Heart left ventricle (tissue), 16 donors: ENCODE results near the gene ITPR3. TPM values are rescaled to one million over a fixed set of nuclear protein-coding genes. Genes with fewer than 3 reads are reported as not detected.

Experiments used
- ATAC-seq, 4 donors: fragments of 200-7000 bp; cut with Tn5 transposase; one replicate each; pipeline ENCODE4 v1.9.1; 2020 to 2022; ENCODE audit warnings: moderate library complexity in 4 of 4, mild to moderate bottlenecking in 3 of 4, moderate number of reproducible peaks in 1 of 4
- DNase-seq, 5 donors: peaks; one replicate each; pipeline ENCODE4 v3.0.0-alpha.2; 2020
- H3K27ac ChIP-seq, 12 donors: fragments of 200-600 bp; sonication (generic) in 4 of 12; one replicate each; pipeline versions ENCODE4 v1.5.0 to v1.8.0; 2016 to 2022; ENCODE audit warnings: mild to moderate bottlenecking in 2 of 12
- H3K27me3 ChIP-seq, 9 donors: fragments of 200-600 bp; sonication (generic) in 2 of 9; one replicate each; pipeline versions ENCODE4 v1.5.1 to v1.8.0; 2016 to 2022; ENCODE audit warnings: mild to moderate bottlenecking in 3 of 9
- H3K36me3 ChIP-seq, 9 donors: fragments of 200-600 bp; sonication (generic) in 2 of 9; one replicate each; pipeline versions ENCODE4 v1.5.0 to v1.8.0; 2018 to 2022; ENCODE audit warnings: mild to moderate bottlenecking in 2 of 9
- H3K4me1 ChIP-seq, 12 donors: fragments of 200-600 bp; sonication (generic) in 4 of 12; one replicate each; pipeline versions ENCODE4 v1.5.0 to v1.8.0; 2016 to 2022; ENCODE audit warnings: mild to moderate bottlenecking in 3 of 12
- H3K4me3 ChIP-seq, 12 donors: fragments of 200-600 bp; sonication (generic) in 4 of 12; one replicate each; pipeline versions ENCODE4 v1.5.0 to v1.8.0; 2017 to 2022; ENCODE audit warnings: mild to moderate bottlenecking in 9 of 12, moderate library complexity in 4 of 12
- H3K9me3 ChIP-seq, 12 donors: fragments of 200-600 bp; sonication (generic) in 4 of 12; one replicate each; pipeline versions ENCODE4 v1.5.0 to v1.8.0; 2016 to 2022; ENCODE audit warnings: mild to moderate bottlenecking in 1 of 12
- POLR2A ChIP-seq, 2 donors: fragments of 450-650 bp; IDR thresholded peaks; one replicate each; pipeline ENCODE4 v1.6.1; 2017; ENCODE audit warnings: antibody characterized with exemption in 2 of 2, mild to moderate bottlenecking in 2 of 2, moderate library complexity in 2 of 2
- WGBS, 4 donors: extraction: QIAGEN DNeasy Blood & Tissue Kit in 2 of 4; methylation state at CpG; one replicate each; pipeline versions ENCODE4 v1.1.5 to v1.1.7; 2013 to 2018; 5-methylcytosine and 5-hydroxymethylcytosine counted together
- intact Hi-C, 10 donors: fragments of 100-400 bp; cut with DNase I; formaldehyde crosslinking; loops; one replicate each; pipeline versions ENCODE4 v1.11.1 to v1.14.2; 2022
- long read RNA-seq, 3 donors: library from polyadenylated mRNA; unstranded; transcript quantifications; one replicate each; pipeline ENCODE4 v2.0.0, GENCODE V29; 2020 to 2021
- polyA plus RNA-seq, 2 donors: library from polyadenylated mRNA; stranded (reverse); fragments of 200-250 nt; gene quantifications; one replicate each; pipeline ENCODE4 v1.2.3, GENCODE V29; 2013
- total RNA-seq, 9 donors: library from RNA; depleted of rRNA in 2 of 9; stranded (reverse); fragments of >200 nt in 2 of 9; fragmentation: NEBNext Ultra II Directional in 3 of 9; extraction: Animal tissue kit (Norgen Biotek cat#: 25700) in 3 of 9; gene quantifications; one replicate each; pipeline versions ENCODE4 v1.1.0 to v1.2.4, GENCODE V29; 2016 to 2023
- TF ChIP-seq, protein P1 (sequence below), 12 donors: fragments of 200-600 bp; sonication (generic) in 4 of 12; IDR thresholded peaks; one replicate each; pipeline versions ENCODE4 v1.5.0 to v1.8.0; 2018 to 2022; ENCODE audit warnings: antibody characterized with exemption in 12 of 12, mild to moderate bottlenecking in 5 of 12
- donor health status: ischemic (EF 13 %, LVEDD 7.1; RV severe dilation, severe dysfunction).
- donor health status: healthy with polysubstance abuse.
- donor health status: DM: no; HTN: yes; CAD: no.
- donor health status: DM: no; HTN: no; CAD: no.
- donor health status: ischemic (EF 25% LVEDD 6.9; RV normal size, moderate dysfunction).
- donor health status: ischemic (EF 25% LVEDD 5.7; RV mildly dilated, moderate dysfunction).
- donor health status: healthy.
- donor health status: DM: yes; HTN: yes; CAD: no.
- donor health status: ischemic (EF 35%, LVEDD 5.7; RV mildly dilated, moderate dysfunction).
- donor health status: nonischemic (EF 11% LVEDD 7.7; RV severe dilation, severe dysfunction).
- donor health status: DM: yes; HTN: yes; CAD: no.
- donor health status: PGD.
- donor health status: ischemic (EF 29% LVEDD 5.4; RV normal size, mild dysfunction).
- donor health status: nonischemic (EF 23%, LVEDD 6.1; RV moderate dilation, normal function).

Gene ITPR3
- total RNA-seq: 10 to 100 TPM in 2 of 9 donors, 1 to 10 TPM in 7; 4.8 to 33.5 (median 7.8) TPM
- 1 to 10 TPM; 6.1 to 8.9 TPM for polyA plus RNA-seq
- long read RNA-seq, donor 1, partial matches to known transcripts: 7 of 8 reads
- long read RNA-seq, donor 1, other reads (novel, unspliced or antisense): 1 of 8 reads
- long read RNA-seq, donor 2, partial matches to known transcripts: 12 of 13 reads
- long read RNA-seq, donor 2, other reads (novel, unspliced or antisense): 1 of 13 reads
- long read RNA-seq, donor 3, partial matches to known transcripts: 2 of 3 reads
- long read RNA-seq, donor 3, other reads (novel, unspliced or antisense): 1 of 3 reads

DNA sequence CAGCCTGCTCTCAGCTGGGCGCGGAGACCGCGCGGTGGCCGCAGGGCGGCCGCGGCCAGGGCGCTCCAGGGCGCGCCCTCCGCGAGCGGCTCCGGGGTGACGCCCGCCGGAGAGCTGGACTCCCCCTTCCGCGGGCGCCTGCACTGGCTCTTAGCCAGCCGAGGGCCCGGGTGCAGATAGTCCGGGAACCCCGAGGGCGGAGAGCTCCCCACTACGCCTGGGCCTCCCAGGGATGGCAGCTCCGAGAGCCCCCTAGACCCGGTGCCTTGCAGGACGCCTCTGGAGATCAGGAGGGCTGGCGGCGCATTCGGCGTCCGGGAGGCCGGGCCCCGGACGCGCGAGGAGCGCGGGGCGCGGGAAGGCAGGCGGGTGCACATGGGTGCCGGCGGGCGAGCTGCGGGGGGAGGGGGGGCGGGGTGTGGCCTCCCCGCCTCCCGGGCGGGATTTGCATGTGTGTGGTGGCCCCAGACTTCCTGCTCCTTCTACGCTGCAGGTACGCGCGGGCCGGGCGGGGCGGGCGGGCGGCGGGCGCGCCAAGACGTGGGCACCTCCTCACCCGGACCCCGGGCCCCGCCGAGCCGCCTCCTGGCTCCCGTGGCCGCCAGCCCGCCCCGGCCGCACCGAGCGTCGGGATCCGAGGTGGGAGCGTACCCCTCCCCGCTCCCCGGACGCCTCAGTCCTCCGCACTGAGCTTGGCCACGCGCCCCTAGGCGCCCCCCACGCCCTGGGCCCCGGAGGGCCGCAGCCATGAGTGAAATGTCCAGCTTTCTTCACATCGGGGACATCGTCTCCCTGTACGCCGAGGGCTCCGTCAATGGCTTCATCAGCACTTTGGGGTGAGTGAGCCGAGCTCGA, at the start of gene ITPR3:
Gene ITPR3 (plus strand): TSS at position 467 of the 855 bp plus-strand sequence. CDS start 281 bp downstream, at position 748.
- intact Hi-C loops: loop anchor here in 3 of 10 donors (2.0 to 5.0 kb wide), 2 partner anchors 30 to 34 kb away; no protein-coding TSS in a partner anchor
- Histone ChIP-seq H3K36me3 (peaks cover 0 to 5% (median 0%) of the 10 kb centered on the region in 9 donors), H3K27ac (peak within 1 kb of the TSS; percentile 76 to 97 (median 90)), H3K4me3 (peak within 1 kb of the TSS; percentile 47 to 86 (median 68)), H3K9me3 (no peaks in the 10 kb centered on the region), H3K4me1 (peaks cover 0 to 47% (median 17%) of the 10 kb centered on the region in 12 donors), H3K27me3 (peaks cover 0 to 8% (median 4%) of the 10 kb centered on the region in 9 donors)
- DNase-seq (peak; percentile 49 to 77 (median 57)), ATAC-seq (peak; percentile 16 to 66 (median 52))
- TF ChIP-seq POLR2A (IDR thresholded peaks at IDR 0.05): peak in 1 of 2 donors; percentile 26
- TF ChIP-seq, protein P1, sequence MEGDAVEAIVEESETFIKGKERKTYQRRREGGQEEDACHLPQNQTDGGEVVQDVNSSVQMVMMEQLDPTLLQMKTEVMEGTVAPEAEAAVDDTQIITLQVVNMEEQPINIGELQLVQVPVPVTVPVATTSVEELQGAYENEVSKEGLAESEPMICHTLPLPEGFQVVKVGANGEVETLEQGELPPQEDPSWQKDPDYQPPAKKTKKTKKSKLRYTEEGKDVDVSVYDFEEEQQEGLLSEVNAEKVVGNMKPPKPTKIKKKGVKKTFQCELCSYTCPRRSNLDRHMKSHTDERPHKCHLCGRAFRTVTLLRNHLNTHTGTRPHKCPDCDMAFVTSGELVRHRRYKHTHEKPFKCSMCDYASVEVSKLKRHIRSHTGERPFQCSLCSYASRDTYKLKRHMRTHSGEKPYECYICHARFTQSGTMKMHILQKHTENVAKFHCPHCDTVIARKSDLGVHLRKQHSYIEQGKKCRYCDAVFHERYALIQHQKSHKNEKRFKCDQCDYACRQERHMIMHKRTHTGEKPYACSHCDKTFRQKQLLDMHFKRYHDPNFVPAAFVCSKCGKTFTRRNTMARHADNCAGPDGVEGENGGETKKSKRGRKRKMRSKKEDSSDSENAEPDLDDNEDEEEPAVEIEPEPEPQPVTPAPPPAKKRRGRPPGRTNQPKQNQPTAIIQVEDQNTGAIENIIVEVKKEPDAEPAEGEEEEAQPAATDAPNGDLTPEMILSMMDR (IDR thresholded peaks at IDR 0.05): no peak
- WGBS, 4 donors: 0 to 3% (median 1%) methylated on average over 18 to 99 of the region's 99 CpGs

DNA sequence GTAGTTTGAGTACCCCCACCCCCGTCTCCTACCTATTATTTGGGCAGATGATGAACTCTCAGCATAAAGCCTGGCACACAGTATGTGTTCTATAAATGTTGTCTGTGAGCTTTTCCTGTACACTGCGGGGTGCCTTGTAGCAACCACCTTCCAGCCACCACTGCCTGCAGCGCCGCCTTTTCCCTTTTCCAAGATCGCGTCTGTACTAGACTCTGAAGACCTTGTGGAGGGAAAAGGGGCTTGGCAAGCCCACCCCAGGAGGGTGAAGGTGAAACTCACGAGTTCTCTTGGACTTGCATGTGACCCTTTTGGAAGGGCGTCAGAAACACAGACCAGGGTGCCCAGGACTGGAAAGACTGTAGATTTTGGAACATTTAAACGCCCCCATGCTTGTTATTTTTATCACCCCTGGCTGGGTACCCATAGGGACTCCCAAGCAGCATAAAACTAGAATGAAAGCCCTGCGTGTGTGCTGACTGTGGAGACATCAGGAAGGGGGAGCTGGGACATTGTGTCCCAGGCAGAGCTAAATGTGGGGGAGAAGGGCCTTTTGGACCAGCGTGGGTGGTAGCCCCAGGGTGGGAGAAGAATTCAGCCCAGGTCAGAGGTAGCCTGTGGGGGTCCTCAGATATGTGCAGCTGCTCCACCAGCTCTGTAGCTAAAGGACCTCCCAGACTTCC, 49.3 kb upstream of the ITPR3 start:
- H3K4me1 ChIP-seq: peaks cover 0 to 19% (median 11%) of the 10 kb centered on the region in 12 donors
- peak overlapping the region; percentile 70 to 92 (median 88) for H3K27ac ChIP-seq
- H3K9me3 ChIP-seq: no peaks in the 10 kb centered on the region
- H3K27me3 ChIP-seq: no peaks in the 10 kb centered on the region
- peak overlapping the region; percentile 39 to 75 (median 67) for H3K4me3 ChIP-seq
- intact Hi-C loops: loop anchor here in 5 of 10 donors (2.0 to 10.0 kb wide), 4 partner anchors 119 to 157 kb away; partner anchors contain the start of genes CUTA (in 2 of the 5), PHF1 (in 2 of the 5), SYNGAP1 (in 2 of the 5) and ZBTB9 (in 1 of the 5)
- ATAC-seq: peak; percentile 2 to 27 (median 18)
- WGBS, 4 donors: 44 to 55% (median 47%) methylated on average over 11 of the region's 11 CpGs
- no peak for DNase-seq
- no peak for TF ChIP-seq POLR2A (IDR thresholded peaks at IDR 0.05)
- TF ChIP-seq, protein P1 (IDR thresholded peaks at IDR 0.05): no peak
- H3K36me3 ChIP-seq: peaks cover 0 to 34% (median 27%) of the 10 kb centered on the region in 9 donors

DNA sequence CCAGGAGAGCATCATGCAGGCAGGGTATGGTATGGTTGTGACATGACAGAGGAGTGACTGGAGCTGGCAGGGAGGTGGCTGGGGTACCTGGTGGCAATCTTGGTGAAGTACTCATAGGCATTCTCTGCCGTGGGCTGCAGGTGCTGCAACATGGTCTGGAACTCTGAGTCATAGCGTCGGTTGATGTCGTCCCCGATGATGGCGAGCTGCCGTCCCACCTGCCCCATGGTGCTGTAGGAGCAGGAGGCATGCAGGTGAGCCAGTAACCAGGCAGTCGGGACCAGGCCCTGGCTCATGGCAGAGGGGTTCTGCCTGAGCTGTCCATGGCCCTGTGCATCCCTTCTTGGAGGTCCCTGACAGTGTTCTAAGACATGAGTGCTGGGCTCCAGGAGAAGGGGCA, 45.9 kb upstream of the ITPR3 start:
- DNase-seq: no peak
- Histone ChIP-seq H3K9me3 (no peaks in the 10 kb centered on the region), H3K27me3 (no peaks in the 10 kb centered on the region), H3K4me3 (no peak overlapping the region), H3K27ac (no peak overlapping the region), H3K36me3 (peaks cover 0 to 46% (median 34%) of the 10 kb centered on the region in 9 donors), H3K4me1 (peaks cover 0 to 47% (median 33%) of the 10 kb centered on the region in 12 donors)
- TF ChIP-seq, protein P1 (IDR thresholded peaks at IDR 0.05): no peak
- TF ChIP-seq POLR2A (IDR thresholded peaks at IDR 0.05): no peak
- intact Hi-C loops: loop anchor here in 4 of 10 donors (10.0 kb wide), 2 partner anchors 150 to 160 kb away; partner anchors contain the start of genes CUTA (in 2 of the 4), PHF1 (in 2 of the 4) and SYNGAP1 (in 2 of the 4)
- ATAC-seq: no peak
- WGBS, 4 donors: 92 to 95% (median 92%) methylated on average over 8 of the region's 8 CpGs
